B cell (primary cell): ENCODE data around the gene MRPL17. TPM values are rescaled to one million over a fixed set of nuclear protein-coding genes. Genes with fewer than 3 reads are reported as not detected.
A peak's percentile ranks its signal among the peaks of the same experiment; 100 is the strongest.

Experiments used
- ATAC-seq: fragments of 200-7000 bp; cut with Tn5 transposase; one replicate; pipeline ENCODE4 v1.10.0; 2021; ENCODE audit warnings: low read depth, mild to moderate bottlenecking, moderate number of reproducible peaks, moderate library complexity
- CTCF ChIA-PET: fragments of 350-600 bp; sonication (Branson Sonifier 250); formaldehyde crosslinking; loops from one replicate; lab custom pipeline; 2021; ENCODE audit warnings: antibody characterized with exemption, inconsistent platforms; lab: Charles Lee
- POLR2A ChIA-PET: fragments of 350-600 bp; sonication (Branson Sonifier 250); formaldehyde crosslinking; loops from one replicate; lab custom pipeline; 2021; ENCODE audit warnings: antibody characterized with exemption; lab: Charles Lee
- DNase-seq: peaks from one replicate; pipeline ENCODE4 v3.0.0; 2013
- H2AFZ ChIP-seq: 2 replicates; pipeline ENCODE4 v1.6.1; 2012; ENCODE audit warnings: mild to moderate bottlenecking, low read depth, low read length; ENCODE audit not compliant: insufficient read depth, poor library complexity, severe bottlenecking
- H3K27ac ChIP-seq, 2 donors: 1 replicate in 1 of 2; 2 replicates in 1 of 2; pipeline ENCODE4 v1.5.1; 2012 to 2013; ENCODE audit warnings: low read length in 2 of 2, mild to moderate bottlenecking in 2 of 2, moderate library complexity in 1 of 2
- H3K27me3 ChIP-seq, 4 experiments: fragments of 200-600 bp in 1 of 4; sonication (generic) in 1 of 4; replicated peaks in 1 of 4; 1 replicate in 2 of 4; 2 replicates in 2 of 4; pipeline versions ENCODE4 v1.6.1 to v1.7.0; 2013 to 2016; ENCODE audit warnings: low read length in 3 of 4, mild to moderate bottlenecking in 2 of 4, mixed read lengths in 1 of 4, moderate library complexity in 1 of 4; ENCODE audit not compliant: insufficient read depth in 4 of 4, control insufficient read depth in 3 of 4; ENCODE audit errors: control extremely low read depth in 1 of 4
- H3K36me3 ChIP-seq, 2 experiments: replicated peaks in 1 of 2; 1 replicate in 1 of 2; 2 replicates in 1 of 2; pipeline versions ENCODE4 v1.6.1 to v1.7.1; 2013; ENCODE audit warnings: low read length in 1 of 2; ENCODE audit not compliant: insufficient read depth in 2 of 2, control insufficient read depth in 1 of 2; ENCODE audit errors: control extremely low read depth in 1 of 2, extremely low read depth in 1 of 2
- H3K4me1 ChIP-seq, 2 donors: fragments of 200-600 bp in 1 of 2; sonication (generic) in 1 of 2; 1 replicate in 1 of 2; 2 replicates in 1 of 2; pipeline versions ENCODE4 v1.5.1 to v1.6.1; 2013 to 2017; ENCODE audit warnings: low read length in 2 of 2; ENCODE audit not compliant: control insufficient read depth in 2 of 2, insufficient read depth in 2 of 2
- H3K4me2 ChIP-seq: replicated peaks from 2 replicates; pipeline ENCODE3; 2012; ENCODE audit warnings: mild to moderate bottlenecking, low read depth, low read length; ENCODE audit not compliant: poor library complexity, severe bottlenecking
- H3K4me3 ChIP-seq, 5 experiments: fragments of 200-600 bp in 1 of 5; sonication (generic) in 1 of 5; 1 replicate in 3 of 5; 2 replicates in 2 of 5; pipeline versions ENCODE4 v1.5.1 to v1.7.0; 2011 to 2016; ENCODE audit warnings: low read length in 4 of 5, mild to moderate bottlenecking in 4 of 5, low read depth in 2 of 5, control low read depth in 1 of 5, moderate library complexity in 1 of 5; ENCODE audit not compliant: insufficient read depth in 1 of 5; ENCODE audit errors: control extremely low read depth in 1 of 5, extremely low read depth in 1 of 5
- H3K79me2 ChIP-seq: fragments of 200-600 bp; sonication (generic); one replicate; pipeline ENCODE4 v1.6.0; 2016; ENCODE audit warnings: low read length; ENCODE audit not compliant: control insufficient read depth, insufficient read depth
- H3K9ac ChIP-seq: fragments of 200-600 bp; sonication (generic); 2 replicates; pipeline ENCODE4 v1.6.1; 2017; ENCODE audit warnings: mild to moderate bottlenecking, low read length, moderate library complexity
- H3K9me3 ChIP-seq, 3 donors: one replicate each; pipeline versions ENCODE4 v1.6.1 to v1.7.1; 2013; ENCODE audit warnings: low read length in 2 of 3; ENCODE audit not compliant: control insufficient read depth in 2 of 3, insufficient read depth in 1 of 3; ENCODE audit errors: control extremely low read depth in 1 of 3
- H4K20me1 ChIP-seq: 2 replicates; pipeline ENCODE4 v1.6.0; 2012; ENCODE audit warnings: mild to moderate bottlenecking, low read length; ENCODE audit not compliant: insufficient read depth, control insufficient read depth, poor library complexity, severe bottlenecking
- H3K27ac Mint-ChIP-seq: one replicate; pipeline ENCODE4 v1.8.0; 2021; ENCODE audit warnings: mixed read lengths
- H3K27me3 Mint-ChIP-seq: one replicate; pipeline ENCODE4 v1.8.0; 2021; ENCODE audit warnings: mixed read lengths
- H3K4me1 Mint-ChIP-seq: one replicate; pipeline ENCODE4 v1.8.0; 2021; ENCODE audit warnings: mixed read lengths
- H3K4me3 Mint-ChIP-seq: one replicate; pipeline ENCODE4 v1.8.0; 2021; ENCODE audit warnings: mixed read lengths
- H3K9me3 Mint-ChIP-seq: one replicate; pipeline ENCODE4 v1.8.0; 2022; ENCODE audit warnings: mixed read lengths; ENCODE audit not compliant: insufficient read depth
- EZH2 ChIP-seq: IDR thresholded peaks from 2 replicates; pipeline ENCODE4 v1.6.1; 2012; ENCODE audit warnings: borderline replicate concordance, low read depth, mild to moderate bottlenecking, moderate library complexity, low read length; ENCODE audit not compliant: insufficient read depth, poor library complexity, severe bottlenecking
- WGBS: methylation state at CpG from one replicate; pipeline ENCODE4 v1.1.5; 2013; ENCODE audit warnings: missing lambda C conversion rate; ENCODE audit not compliant: insufficient coverage; 5-methylcytosine and 5-hydroxymethylcytosine counted together
- intact Hi-C: fragments of 100-400 bp; cut with micrococcal nuclease; formaldehyde crosslinking; loops from one replicate; pipeline ENCODE4 v1.10.0; 2022
- polyA plus RNA-seq: library from polyadenylated mRNA; depleted of rRNA; stranded (reverse); fragments of >200 nt; gene quantifications from 2 replicates; pipeline ENCODE4 v1.2.3, GENCODE V29; 2012
- total RNA-seq, 2 donors: library from RNA; stranded (reverse); fragments of 120-200 nt in 1 of 2; gene quantifications; 1 replicate in 1 of 2; 2 replicates in 1 of 2; pipeline versions ENCODE4 v1.2.3 to v1.2.4, GENCODE V29; 2013 to 2022
- TF ChIP-seq, protein P1 (sequence below): fragments of 200-600 bp; IDR thresholded peaks from one replicate; pipeline ENCODE4 v1.8.0; 2022; ENCODE audit warnings: antibody characterized with exemption, mild to moderate bottlenecking

The MRPL17 gene
- total and polyA plus RNA-seq, 2 donors (not counting 1 experiment from before 2014, with no cell fraction given), result 9.9 to 18.2 TPM

DNA sequence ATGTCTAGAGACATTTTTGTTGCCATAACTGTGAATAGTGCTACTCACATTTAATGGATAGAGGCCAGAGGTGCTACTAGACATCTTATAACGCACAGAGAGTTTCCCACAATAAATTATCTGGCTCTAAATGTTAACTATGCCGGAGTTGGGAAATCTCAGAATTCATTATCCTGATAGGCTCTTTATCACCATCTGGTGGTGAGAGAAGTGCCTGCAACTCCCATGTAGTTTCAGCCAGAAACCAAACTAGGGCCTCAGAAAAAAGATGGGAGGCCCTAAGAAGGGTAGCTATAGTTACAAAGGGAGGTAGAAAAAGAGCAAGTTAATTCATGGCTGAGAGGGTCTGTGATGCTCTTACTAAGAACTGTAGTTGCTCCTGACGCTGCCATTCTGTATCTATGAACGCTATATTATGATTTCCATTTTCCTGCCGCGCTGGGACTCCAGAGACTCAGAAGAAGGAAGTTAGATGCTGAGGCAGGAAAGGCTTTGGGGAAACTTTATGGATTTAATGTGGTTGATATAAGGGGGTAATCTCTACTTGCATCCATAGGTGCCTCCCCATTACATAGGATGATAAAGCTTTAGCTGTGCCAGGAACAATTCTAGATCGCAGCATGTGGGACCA lies 22.9 kb upstream of the MRPL17 start:
- CTCF ChIA-PET, result interaction anchor here (0.7 to 6.2 kb wide), 28 partner anchors 7 to 357 kb away, joined by 3 to 104 read pairs (median 4); partner anchors contain the start of genes APBB1, OR2AG2 and TPP1
- H2AFZ ChIP-seq, result no peak overlapping the region
- no peak overlapping the region for H3K9ac ChIP-seq
- peaks cover 21% of the 10 kb centered on the region for H3K4me1 Mint-ChIP-seq
- H3K27me3 Mint-ChIP-seq, result no peaks in the 10 kb centered on the region
- no peaks in the 10 kb centered on the region for H3K79me2 ChIP-seq
- no peak overlapping the region for H3K4me3 ChIP-seq
- H3K36me3 ChIP-seq, result peaks cover 3% of the 10 kb centered on the region in 2 experiments
- no peaks in the 10 kb centered on the region for H3K27me3 ChIP-seq
- intact Hi-C loops, result loop anchor here (1.0 to 2.0 kb wide), 2 partner anchors 175 to 327 kb away; no protein-coding TSS in a partner anchor
- H3K27ac Mint-ChIP-seq, result peak overlapping the region; percentile 60
- DNase-seq (peak; percentile 62), ATAC-seq (peak; percentile 78)
- H3K9me3 Mint-ChIP-seq, result no peaks in the 10 kb centered on the region
- no peak overlapping the region for H3K4me2 ChIP-seq
- no peak overlapping the region for H3K4me3 Mint-ChIP-seq
- no peak for TF ChIP-seq EZH2
- TF ChIP-seq, protein P1, sequence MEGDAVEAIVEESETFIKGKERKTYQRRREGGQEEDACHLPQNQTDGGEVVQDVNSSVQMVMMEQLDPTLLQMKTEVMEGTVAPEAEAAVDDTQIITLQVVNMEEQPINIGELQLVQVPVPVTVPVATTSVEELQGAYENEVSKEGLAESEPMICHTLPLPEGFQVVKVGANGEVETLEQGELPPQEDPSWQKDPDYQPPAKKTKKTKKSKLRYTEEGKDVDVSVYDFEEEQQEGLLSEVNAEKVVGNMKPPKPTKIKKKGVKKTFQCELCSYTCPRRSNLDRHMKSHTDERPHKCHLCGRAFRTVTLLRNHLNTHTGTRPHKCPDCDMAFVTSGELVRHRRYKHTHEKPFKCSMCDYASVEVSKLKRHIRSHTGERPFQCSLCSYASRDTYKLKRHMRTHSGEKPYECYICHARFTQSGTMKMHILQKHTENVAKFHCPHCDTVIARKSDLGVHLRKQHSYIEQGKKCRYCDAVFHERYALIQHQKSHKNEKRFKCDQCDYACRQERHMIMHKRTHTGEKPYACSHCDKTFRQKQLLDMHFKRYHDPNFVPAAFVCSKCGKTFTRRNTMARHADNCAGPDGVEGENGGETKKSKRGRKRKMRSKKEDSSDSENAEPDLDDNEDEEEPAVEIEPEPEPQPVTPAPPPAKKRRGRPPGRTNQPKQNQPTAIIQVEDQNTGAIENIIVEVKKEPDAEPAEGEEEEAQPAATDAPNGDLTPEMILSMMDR, result peak; percentile 95
- WGBS, result 97% methylated on average over 4 of the region's 7 CpGs
- peak overlapping the region in 1 of 2 donors; percentile 35 for H3K27ac ChIP-seq
- POLR2A ChIA-PET, result no interaction called here
- no peaks in the 10 kb centered on the region for H4K20me1 ChIP-seq
- H3K9me3 ChIP-seq, result no peaks in the 10 kb centered on the region
- H3K4me1 ChIP-seq, result peaks cover 0 to 4% of the 10 kb centered on the region in 2 donors
